ENCODE results near the gene FETUB.

The FETUB gene

DNA sequence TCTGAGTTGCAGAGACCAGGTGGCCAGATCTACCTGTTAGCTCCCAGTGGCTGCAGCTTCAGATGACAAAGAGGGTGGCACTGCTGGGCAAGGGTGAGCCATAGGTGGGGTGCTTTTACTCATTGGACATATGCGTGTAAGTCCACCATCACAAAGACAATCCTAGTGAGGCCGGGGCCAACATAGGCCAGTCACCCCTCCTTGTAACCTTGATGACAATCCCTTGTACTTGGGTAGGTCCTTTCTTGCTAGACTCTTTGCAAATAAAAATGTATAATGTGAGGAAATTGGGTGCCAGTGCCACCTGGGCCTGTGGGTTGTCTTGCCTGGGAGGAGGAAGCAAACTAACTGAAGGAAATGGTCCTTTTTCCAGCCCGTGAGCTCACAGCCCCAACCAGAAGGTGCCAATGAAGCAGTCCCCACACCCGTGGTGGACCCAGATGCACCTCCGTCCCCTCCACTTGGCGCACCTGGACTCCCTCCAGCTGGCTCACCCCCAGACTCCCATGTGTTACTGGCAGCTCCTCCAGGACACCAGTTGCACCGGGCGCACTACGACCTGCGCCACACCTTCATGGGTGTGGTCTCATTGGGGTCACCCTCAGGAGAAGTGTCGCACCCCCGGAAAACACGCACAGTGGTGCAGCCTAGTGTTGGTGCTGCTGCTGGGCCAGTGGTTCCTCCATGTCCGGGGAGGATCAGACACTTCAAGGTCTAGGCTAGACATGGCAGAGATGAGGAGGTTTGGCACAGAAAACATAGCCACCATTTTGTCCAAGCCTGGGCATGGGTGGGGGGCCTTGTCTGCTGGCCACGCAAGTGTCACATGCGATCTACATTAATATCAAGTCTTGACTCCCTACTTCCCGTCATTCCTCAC, 19.7 kb upstream of the FETUB start:
- H3K27ac ChIP-seq: no peak overlapping the region
- TF ChIP-seq, protein P1, sequence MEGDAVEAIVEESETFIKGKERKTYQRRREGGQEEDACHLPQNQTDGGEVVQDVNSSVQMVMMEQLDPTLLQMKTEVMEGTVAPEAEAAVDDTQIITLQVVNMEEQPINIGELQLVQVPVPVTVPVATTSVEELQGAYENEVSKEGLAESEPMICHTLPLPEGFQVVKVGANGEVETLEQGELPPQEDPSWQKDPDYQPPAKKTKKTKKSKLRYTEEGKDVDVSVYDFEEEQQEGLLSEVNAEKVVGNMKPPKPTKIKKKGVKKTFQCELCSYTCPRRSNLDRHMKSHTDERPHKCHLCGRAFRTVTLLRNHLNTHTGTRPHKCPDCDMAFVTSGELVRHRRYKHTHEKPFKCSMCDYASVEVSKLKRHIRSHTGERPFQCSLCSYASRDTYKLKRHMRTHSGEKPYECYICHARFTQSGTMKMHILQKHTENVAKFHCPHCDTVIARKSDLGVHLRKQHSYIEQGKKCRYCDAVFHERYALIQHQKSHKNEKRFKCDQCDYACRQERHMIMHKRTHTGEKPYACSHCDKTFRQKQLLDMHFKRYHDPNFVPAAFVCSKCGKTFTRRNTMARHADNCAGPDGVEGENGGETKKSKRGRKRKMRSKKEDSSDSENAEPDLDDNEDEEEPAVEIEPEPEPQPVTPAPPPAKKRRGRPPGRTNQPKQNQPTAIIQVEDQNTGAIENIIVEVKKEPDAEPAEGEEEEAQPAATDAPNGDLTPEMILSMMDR (conservative IDR thresholded peaks at IDR 0.05): no peak
- TF ChIP-seq ZFX (IDR thresholded peaks at IDR 0.05): no peak

DNA sequence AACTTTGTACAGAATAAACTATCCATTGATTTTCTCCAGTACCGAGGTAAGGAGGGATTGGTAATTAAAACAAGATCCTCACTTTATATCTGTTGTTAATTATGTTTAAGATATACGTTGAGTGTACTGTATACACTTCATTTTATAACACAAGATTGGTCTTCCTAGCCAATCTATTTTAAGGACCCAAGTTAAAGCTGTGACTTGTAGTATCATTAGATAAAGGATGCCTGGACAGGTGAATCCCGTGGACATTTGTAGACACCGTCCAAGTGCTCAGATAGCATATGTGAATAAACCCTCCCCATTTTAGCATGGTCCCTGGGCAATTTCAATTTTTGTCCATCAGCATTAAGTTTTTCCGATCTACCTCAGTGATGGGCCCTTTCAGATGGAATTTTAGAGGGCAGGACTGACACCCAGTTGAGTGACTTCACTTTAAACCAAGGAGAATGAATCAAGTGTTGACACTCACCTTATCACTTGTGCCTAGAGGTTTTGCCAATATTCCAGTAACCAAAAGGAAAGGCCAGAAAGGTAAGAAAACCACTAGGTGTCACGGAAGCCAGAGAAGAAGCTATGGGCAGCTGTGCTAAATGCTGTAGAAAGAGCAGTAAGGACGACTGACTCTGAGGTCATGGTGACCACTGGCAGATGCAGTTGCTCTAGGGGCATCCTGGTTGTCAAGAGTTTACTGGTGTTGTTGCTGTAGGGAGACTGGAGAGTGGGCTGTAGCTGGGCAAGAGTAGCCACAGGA, 18.1 kb upstream of the FETUB start:
- no peak for TF ChIP-seq ZFX (IDR thresholded peaks at IDR 0.05)
- TF ChIP-seq, protein P1 (conservative IDR thresholded peaks at IDR 0.05): no peak
- H3K27ac ChIP-seq: no peak overlapping the region

DNA sequence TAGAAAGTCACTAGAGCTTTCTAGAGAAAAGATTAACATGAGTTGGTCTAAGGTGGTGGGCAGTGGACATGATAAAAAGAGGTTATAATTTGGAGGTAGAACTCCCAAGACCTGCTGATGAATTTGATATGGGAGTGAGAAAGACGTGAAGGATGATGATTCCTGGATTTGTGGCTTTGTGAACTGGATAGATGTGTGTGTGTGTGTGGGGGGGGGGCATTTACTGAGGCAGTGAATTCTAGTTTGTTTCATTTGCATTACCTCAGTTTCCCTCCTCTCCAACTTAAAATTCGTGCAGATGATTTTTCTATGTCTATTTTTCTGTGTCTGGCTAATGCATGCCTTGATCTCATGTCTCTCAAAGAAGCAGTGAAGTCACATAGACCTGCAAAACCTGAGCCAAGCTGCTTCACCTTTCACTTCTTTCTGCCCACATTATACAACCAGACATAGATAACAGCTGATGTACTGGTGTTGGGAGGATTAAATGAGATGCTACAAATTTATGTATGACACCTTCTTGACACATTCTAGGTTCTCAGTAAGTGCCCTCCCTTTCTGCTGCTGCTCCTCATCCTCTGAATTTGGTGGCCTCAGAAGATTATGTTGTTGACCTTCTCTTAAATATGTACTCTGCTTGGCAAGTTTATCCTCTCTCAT, 17.4 kb upstream of the FETUB start:
- TF ChIP-seq, protein P1 (conservative IDR thresholded peaks at IDR 0.05): no peak
- TF ChIP-seq ZFX (IDR thresholded peaks at IDR 0.05): no peak
- no peak overlapping the region for H3K27ac ChIP-seq

DNA sequence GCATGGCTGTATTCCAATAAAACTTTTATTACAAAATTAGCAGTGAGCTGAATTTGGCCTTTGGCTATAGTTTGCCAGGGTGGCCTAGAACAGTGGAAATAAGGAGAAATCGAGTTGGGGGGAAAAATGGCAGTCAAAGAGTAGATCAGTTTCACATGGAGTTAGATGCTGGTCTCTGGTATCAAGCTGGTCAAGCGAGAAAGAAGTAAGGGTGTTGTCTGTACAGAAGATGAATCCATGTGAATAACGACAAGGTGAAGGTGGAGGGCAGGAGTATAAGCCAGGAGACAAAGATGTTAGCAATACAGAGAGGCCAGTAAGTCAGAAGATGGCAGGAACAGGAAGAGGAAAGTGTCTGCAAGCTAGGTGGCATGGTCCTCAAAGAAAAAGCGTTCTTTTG, 15.6 kb upstream of the FETUB start:
- no peak overlapping the region for H3K27ac ChIP-seq
- TF ChIP-seq, protein P1 (conservative IDR thresholded peaks at IDR 0.05): no peak
- no peak for TF ChIP-seq ZFX (IDR thresholded peaks at IDR 0.05)

DNA sequence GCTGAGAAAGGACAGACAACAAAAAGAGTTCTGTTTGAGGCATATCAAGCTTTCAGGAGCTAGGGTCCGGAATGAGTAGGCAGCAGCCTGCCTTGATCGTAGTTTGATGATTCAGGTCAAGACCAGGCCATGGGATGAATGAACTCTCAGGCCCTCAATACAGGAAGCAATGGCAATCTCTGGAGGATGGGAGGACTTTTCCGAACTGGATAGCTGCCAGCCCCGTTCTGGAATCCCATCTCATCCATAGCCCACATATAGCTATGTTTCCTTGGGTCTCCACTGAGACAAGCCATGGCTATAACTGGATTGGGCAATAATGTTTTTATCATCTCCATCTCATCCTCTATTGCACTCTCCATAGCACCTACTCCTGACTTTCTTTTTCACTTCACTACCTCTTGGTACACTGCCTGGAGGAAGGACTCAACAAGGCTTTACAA, 14.6 kb upstream of the FETUB start:
- no peak for TF ChIP-seq ZFX (IDR thresholded peaks at IDR 0.05)
- TF ChIP-seq, protein P1 (conservative IDR thresholded peaks at IDR 0.05): no peak
- no peak overlapping the region for H3K27ac ChIP-seq

DNA sequence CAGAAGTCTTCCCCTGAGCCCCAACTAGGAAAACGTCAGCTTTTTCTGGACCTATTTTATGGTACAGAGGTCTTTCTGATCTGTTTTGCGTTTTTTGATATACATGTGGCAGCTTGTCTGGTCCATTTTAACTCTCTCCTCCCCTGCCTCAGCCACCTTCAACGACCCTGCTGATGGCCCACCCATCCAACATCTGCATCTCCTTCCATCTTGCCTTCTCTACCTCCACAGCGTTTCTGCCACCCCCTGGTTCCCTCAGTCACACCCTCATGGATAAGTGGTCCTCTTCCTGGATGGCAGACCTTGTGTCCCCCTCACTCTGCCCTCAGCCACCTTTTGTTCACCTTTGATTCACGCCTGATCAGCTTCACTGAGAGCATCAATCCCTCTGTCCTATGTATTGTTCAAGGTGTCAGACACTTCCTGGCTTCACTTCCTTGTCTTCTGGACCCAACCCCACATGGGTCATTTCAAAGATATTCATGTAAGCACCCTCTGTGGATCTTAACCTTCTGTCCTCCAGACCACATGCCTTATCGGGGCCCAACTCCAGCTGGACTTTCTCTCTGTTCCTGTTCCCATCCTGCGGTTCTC, 13.8 kb upstream of the FETUB start:
- no peak for TF ChIP-seq ZFX (IDR thresholded peaks at IDR 0.05)
- H3K27ac ChIP-seq: no peak overlapping the region

DNA sequence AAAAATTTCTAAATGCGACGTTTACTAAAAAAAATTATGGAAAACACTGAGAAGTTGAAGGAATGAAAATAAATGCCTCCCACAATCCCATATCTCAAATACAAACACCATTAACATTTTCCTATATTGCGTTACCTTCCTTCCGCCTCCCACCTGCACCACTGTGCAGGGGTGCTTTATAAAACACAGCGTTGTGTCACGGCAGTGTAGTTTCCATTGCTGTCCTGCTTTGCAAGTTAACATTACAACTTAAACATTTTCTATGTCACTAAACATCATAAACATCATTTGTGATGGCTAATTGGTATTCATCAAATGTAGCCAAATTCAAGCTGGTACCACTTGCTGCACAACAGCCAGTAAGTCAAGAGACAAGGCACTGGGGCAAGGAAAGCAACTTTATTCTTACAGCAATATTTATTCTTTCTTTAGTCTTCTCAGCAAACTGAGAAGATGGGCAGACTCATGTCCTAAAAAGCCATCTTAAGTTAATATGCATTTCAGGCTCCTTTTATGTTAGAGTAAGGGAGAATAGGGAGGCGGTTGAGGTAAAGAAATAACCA, 12.3 kb upstream of the FETUB start:
- TF ChIP-seq ZFX (IDR thresholded peaks at IDR 0.05): no peak
- TF ChIP-seq, protein P1 (conservative IDR thresholded peaks at IDR 0.05): no peak

More for the DNA sequence above, 12.3 kb upstream of the FETUB start:
- H3K27ac ChIP-seq: no peak overlapping the region

Data from C4-2B (cell line).